SK-N-SH treated with all-trans-retinoic acid at 6 μM for 48 hours (cell line): Measurements from ENCODE around the gene CELF4.

Experiments used
- ATAC-seq: fragments of 200-7000 bp; cut with Tn5 transposase; 3 replicates; pipeline ENCODE4 v1.9.1; 2020; ENCODE audit warnings: mild to moderate bottlenecking, moderate library complexity
- ARNTL ChIP-seq: fragments of 450-650 bp; formaldehyde crosslinking; IDR thresholded peaks from 2 replicates; pipeline ENCODE4 v1.5.0; 2020; ENCODE audit warnings: low read depth, mild to moderate bottlenecking, moderate library complexity, borderline replicate concordance
- BACH2 ChIP-seq: fragments of 250-450 bp; sonication (Bioruptor Pico); IDR thresholded peaks from 2 replicates; pipeline ENCODE4 v1.9.0; 2021; ENCODE audit warnings: mild to moderate bottlenecking, borderline replicate concordance
- CREB5 ChIP-seq: fragments of 250-450 bp; sonication (Bioruptor Pico); IDR thresholded peaks from 2 replicates; pipeline ENCODE4 v1.5.1; 2020; ENCODE audit warnings: low read depth, mild to moderate bottlenecking, moderate library complexity
- CSDC2 ChIP-seq: fragments of 250-450 bp; sonication (Bioruptor Pico); IDR thresholded peaks from 2 replicates; pipeline ENCODE4 v1.5.0; 2020; ENCODE audit warnings: mild to moderate bottlenecking, moderate library complexity
- CSRNP3 ChIP-seq: fragments of 250-450 bp; sonication (Bioruptor Pico); IDR thresholded peaks from 2 replicates; pipeline ENCODE4 v1.5.1; 2021; ENCODE audit warnings: mild to moderate bottlenecking, moderate library complexity
- ESRRG ChIP-seq: fragments of 250-450 bp; sonication (Bioruptor Pico); IDR thresholded peaks from 2 replicates; pipeline ENCODE4 v1.6.1; 2021; ENCODE audit warnings: mild to moderate bottlenecking
- GLIS3 ChIP-seq: fragments of 250-450 bp; sonication (Bioruptor Pico); IDR thresholded peaks from 2 replicates; pipeline ENCODE4 v1.5.0; 2020; ENCODE audit warnings: mild to moderate bottlenecking, moderate library complexity
- ISL1 ChIP-seq: fragments of 250-450 bp; sonication (Bioruptor Pico); IDR thresholded peaks from 2 replicates; pipeline ENCODE4 v2.1.2; 2022; ENCODE audit warnings: mild to moderate bottlenecking, moderate library complexity
- OSR1 ChIP-seq: fragments of 250-450 bp; sonication (Bioruptor Pico); IDR thresholded peaks from 2 replicates; pipeline ENCODE4 v1.8.0; 2022; ENCODE audit warnings: moderate library complexity, mild to moderate bottlenecking, inconsistent platforms
- POU6F1 ChIP-seq: fragments of 250-450 bp; sonication (Bioruptor Pico); IDR thresholded peaks from 2 replicates; pipeline ENCODE4 v1.8.0; 2021; ENCODE audit warnings: low read depth, mild to moderate bottlenecking, moderate library complexity, borderline replicate concordance
- PPARA ChIP-seq: fragments of 250-450 bp; sonication (Bioruptor Pico); IDR thresholded peaks from 2 replicates; pipeline ENCODE4 v1.5.0; 2020; ENCODE audit warnings: mild to moderate bottlenecking, borderline replicate concordance
- RARB ChIP-seq: fragments of 250-450 bp; sonication (Bioruptor Pico); IDR thresholded peaks from 2 replicates; pipeline ENCODE4 v1.8.0; 2021; ENCODE audit warnings: mild to moderate bottlenecking, moderate library complexity
- SNAI2 ChIP-seq: fragments of 250-450 bp; sonication (Bioruptor Pico); IDR thresholded peaks from 2 replicates; pipeline ENCODE4 v1.5.0; 2020; ENCODE audit warnings: mild to moderate bottlenecking, moderate library complexity
- TCF4 ChIP-seq: fragments of 250-450 bp; sonication (Bioruptor Pico); IDR thresholded peaks from 2 replicates; pipeline ENCODE4 v1.8.0; 2021; ENCODE audit warnings: mild to moderate bottlenecking, moderate library complexity, borderline replicate concordance
- TOX ChIP-seq: fragments of 250-450 bp; sonication (Bioruptor Pico); IDR thresholded peaks from 2 replicates; pipeline ENCODE4 v1.8.0; 2021; ENCODE audit warnings: mild to moderate bottlenecking, moderate library complexity, borderline replicate concordance
- TSHZ2 ChIP-seq: fragments of 250-450 bp; sonication (Bioruptor Pico); IDR thresholded peaks from 2 replicates; pipeline ENCODE4 v1.5.0; 2020; ENCODE audit warnings: mild to moderate bottlenecking, moderate library complexity
- ZC3H10 ChIP-seq: fragments of 250-450 bp; sonication (Bioruptor Pico); IDR thresholded peaks from 2 replicates; pipeline ENCODE4 v1.5.1; 2021; ENCODE audit warnings: mild to moderate bottlenecking, moderate library complexity
- ZFP3 ChIP-seq: fragments of 250-450 bp; sonication (Bioruptor Pico); IDR thresholded peaks from 2 replicates; pipeline ENCODE4 v1.5.0; 2020; ENCODE audit warnings: mild to moderate bottlenecking, moderate library complexity
- ZFP30 ChIP-seq: fragments of 450-650 bp; formaldehyde crosslinking; IDR thresholded peaks from 2 replicates; pipeline ENCODE4 v1.5.0; 2022; ENCODE audit warnings: mild to moderate bottlenecking, moderate library complexity
- ZNF70 ChIP-seq: fragments of 450-650 bp; formaldehyde crosslinking; IDR thresholded peaks from 2 replicates; pipeline ENCODE4 v1.5.0; 2020; ENCODE audit warnings: mild to moderate bottlenecking, moderate library complexity
- ZNF8 ChIP-seq: fragments of 450-650 bp; formaldehyde crosslinking; IDR thresholded peaks from 2 replicates; pipeline ENCODE4 v1.5.0; 2020; ENCODE audit warnings: mild to moderate bottlenecking, moderate library complexity

The CELF4 gene

GRCh38 chr18:37481072-37481471 is 84.5 kb downstream of the CELF4 start:
- ATAC-seq, result no peak
- TF ChIP-seq CSDC2 (CRISPR knock-in tag), result no peak
- TF ChIP-seq TCF4 (CRISPR knock-in tag), result no peak
- no peak for TF ChIP-seq GLIS3
- TF ChIP-seq OSR1, result no peak
- no peak for TF ChIP-seq ZNF8
- TF ChIP-seq BACH2 (CRISPR knock-in tag), result no peak
- TF ChIP-seq ZFP30 (CRISPR knock-in tag), result no peak
- TF ChIP-seq RARB, result no peak
- TF ChIP-seq TOX (CRISPR knock-in tag), result no peak
- no peak for TF ChIP-seq ZC3H10 (CRISPR knock-in tag)
- TF ChIP-seq ARNTL (CRISPR knock-in tag), result no peak
- no peak for TF ChIP-seq PPARA (CRISPR knock-in tag)
- TF ChIP-seq ESRRG, result no peak
- TF ChIP-seq POU6F1 (CRISPR knock-in tag), result no peak
- TF ChIP-seq ZNF70, result no peak
- TF ChIP-seq CSRNP3 (CRISPR knock-in tag), result no peak
- no peak for TF ChIP-seq SNAI2 (CRISPR knock-in tag)
- TF ChIP-seq CREB5 (CRISPR knock-in tag), result no peak
- TF ChIP-seq ISL1, result no peak

- no peak for ATAC-seq
- no peak for TF ChIP-seq TCF4 (CRISPR knock-in tag)
Measured at GRCh38 chr18:37476611-37477295, 88.8 kb downstream of the CELF4 start.

GRCh38 chr18:37476182-37476581 is 89.4 kb downstream of the CELF4 start:
- no peak for ATAC-seq
- TF ChIP-seq ZFP3 (CRISPR knock-in tag) (no peak), RARB (no peak), ZNF8 (no peak), TSHZ2 (CRISPR knock-in tag) (no peak), CREB5 (CRISPR knock-in tag) (no peak), POU6F1 (CRISPR knock-in tag) (no peak)
- TF ChIP-seq, all 23 proteins: peak for 0
